GM12878 (cell line): ENCODE measurements around the gene SLC35F3. TPM values are rescaled to one million over a fixed set of nuclear protein-coding genes. Genes with fewer than 3 reads are reported as not detected.

Source experiments
- ATAC-seq: fragments of 200-7000 bp; cut with Tn5 transposase; 3 replicates; pipeline ENCODE4 v1.9.1; 2020; ENCODE audit warnings: mild to moderate bottlenecking, moderate library complexity
- BruUV-seq: library from RNA; stranded (reverse); fragments of 400-500 nt; replicated peaks from 2 replicates; lab custom pipeline; 2021; lab: Mats Ljungman, UMichigan
- CTCF ChIA-PET: fragments of 300-600 bp; sonication (Branson Sonifier 250); formaldehyde crosslinking; extraction: SDS; loops from one replicate; lab custom pipeline; 2021; ENCODE audit warnings: inconsistent platforms; lab: Yijun Ruan, JAX
- POLR2A ChIA-PET: fragments of 350-600 bp; formaldehyde crosslinking; extraction: SDS; loops from one replicate; lab custom pipeline; 2021; ENCODE audit warnings: inconsistent platforms; lab: Charles Lee
- RAD21 ChIA-PET: fragments of 300-600 bp; sonication (Branson Sonifier 250); formaldehyde crosslinking; loops from one replicate; lab custom pipeline; 2023; ENCODE audit warnings: antibody characterized with exemption; ENCODE audit not compliant: unreplicated experiment; lab: Charles Lee
- SMC1A ChIA-PET: fragments of 300-600 bp; sonication (Branson Sonifier 250); formaldehyde crosslinking; loops from one replicate; lab custom pipeline; 2023; ENCODE audit not compliant: unreplicated experiment, uncharacterized antibody; lab: Charles Lee
- DNase-seq: peaks from one replicate; pipeline ENCODE4 v3.0.0-alpha.2; 2011; ENCODE audit warnings: low read depth, low spot score
- FAIRE-seq: peaks from 3 replicates; lab custom pipeline; 2011; peaks lifted over from hg19 to GRCh38; lab: Jason Lieb, UNC
- H2AFZ ChIP-seq: 2 replicates; pipeline ENCODE4 v1.6.0; 2011; ENCODE audit warnings: low read depth, low read length, control low read depth; ENCODE audit not compliant: control insufficient read depth
- H3K27ac ChIP-seq: 2 replicates; pipeline ENCODE4 v1.5.1; 2011; ENCODE audit warnings: control low read depth; ENCODE audit not compliant: control insufficient read depth, insufficient read depth
- H3K27me3 ChIP-seq, 2 experiments: replicated peaks in 1 of 2; 2 replicates each; pipeline versions ENCODE4 v1.6.0 to v1.6.1; 2011; ENCODE audit warnings: low read length in 1 of 2; ENCODE audit not compliant: control insufficient read depth in 2 of 2, insufficient read depth in 2 of 2
- H3K36me3 ChIP-seq, 2 experiments: 2 replicates each; pipeline ENCODE4 v1.5.1; 2011; ENCODE audit warnings: low read length in 1 of 2; ENCODE audit not compliant: control insufficient read depth in 2 of 2, insufficient read depth in 2 of 2
- H3K4me1 ChIP-seq: 2 replicates; pipeline ENCODE4 v1.6.1; 2011; ENCODE audit warnings: mild to moderate bottlenecking, low read length, moderate library complexity, mixed read lengths; ENCODE audit not compliant: control insufficient read depth, insufficient read depth
- H3K4me2 ChIP-seq: 2 replicates; pipeline ENCODE4 v1.6.0; 2011; ENCODE audit warnings: control low read depth; ENCODE audit not compliant: control insufficient read depth, insufficient read depth
- H3K4me3 ChIP-seq: fragments of 200-600 bp; sonication (generic); 2 replicates; pipeline ENCODE4 v1.5.1; 2016
- H3K79me2 ChIP-seq: 2 replicates; pipeline ENCODE4 v1.6.0; 2011; ENCODE audit warnings: low read length; ENCODE audit not compliant: control insufficient read depth, insufficient read depth
- H3K9ac ChIP-seq: 2 replicates; pipeline ENCODE4 v1.8.0; 2011; ENCODE audit warnings: low read length, control low read depth, mixed read lengths; ENCODE audit not compliant: control insufficient read depth, insufficient read depth
- H3K9me3 ChIP-seq: replicated peaks from 3 replicates; pipeline ENCODE4 v1.5.1; 2011; ENCODE audit warnings: mild to moderate bottlenecking, low read length; ENCODE audit not compliant: control insufficient read depth, insufficient read depth
- H4K20me1 ChIP-seq: 2 replicates; pipeline ENCODE4 v1.6.0; 2011; ENCODE audit not compliant: control insufficient read depth, insufficient read depth
- ATF7 ChIP-seq: fragments of 450-650 bp; IDR thresholded peaks from 2 replicates; pipeline ENCODE4 v1.6.1; 2016; ENCODE audit warnings: low read depth, mild to moderate bottlenecking
- BCLAF1 ChIP-seq: fragments of 450-650 bp; IDR thresholded peaks from 2 replicates; pipeline ENCODE4 v1.6.1; 2017; ENCODE audit warnings: antibody characterized with exemption, mild to moderate bottlenecking, moderate library complexity
- BMI1 ChIP-seq: fragments of 450-650 bp; IDR thresholded peaks from 2 replicates; pipeline ENCODE4 v1.6.1; 2016; ENCODE audit warnings: mild to moderate bottlenecking, moderate library complexity, borderline replicate concordance
- EZH2 ChIP-seq: IDR thresholded peaks from 2 replicates; pipeline ENCODE4 v1.6.1; 2012; ENCODE audit warnings: low read depth, mild to moderate bottlenecking, control low read depth, inconsistent platforms, low read length, borderline replicate concordance; ENCODE audit not compliant: control insufficient read depth
- IRF4 ChIP-seq: IDR thresholded peaks from 2 replicates; pipeline ENCODE4 v1.6.1; 2011; ENCODE audit warnings: low read depth, low read length
- MEF2B ChIP-seq: fragments of 450-650 bp; IDR thresholded peaks from 2 replicates; pipeline ENCODE4 v1.6.1; 2018; ENCODE audit warnings: mild to moderate bottlenecking, moderate library complexity; ENCODE audit not compliant: partially characterized antibody, poor library complexity, severe bottlenecking
- NFXL1 ChIP-seq: fragments of 450-650 bp; IDR thresholded peaks from 2 replicates; pipeline ENCODE4 v1.6.1; 2017; ENCODE audit warnings: antibody characterized with exemption, mild to moderate bottlenecking, borderline replicate concordance
- NR2C1 ChIP-seq: fragments of 450-650 bp; IDR thresholded peaks from 2 replicates; pipeline ENCODE4 v1.6.1; 2017; ENCODE audit warnings: antibody characterized with exemption, mild to moderate bottlenecking, moderate library complexity
- PAX5 ChIP-seq: IDR thresholded peaks from 2 replicates; pipeline ENCODE4 v1.6.1; 2011; ENCODE audit warnings: low read depth, low read length, borderline replicate concordance
- SMC3 ChIP-seq: IDR thresholded peaks from 2 replicates; pipeline ENCODE4 v1.6.1; 2011; ENCODE audit warnings: low read length, improper control_type of control experiment, borderline replicate concordance
- SPI1 ChIP-seq: IDR thresholded peaks from 2 replicates; pipeline ENCODE4 v1.6.1; 2011; ENCODE audit warnings: low read depth, mild to moderate bottlenecking, low read length, moderate library complexity, borderline replicate concordance; ENCODE audit not compliant: insufficient read depth
- SUZ12 ChIP-seq: fragments of 200-600 bp; sonication (generic); IDR thresholded peaks from one replicate; pipeline ENCODE4 v1.6.1; 2018; ENCODE audit warnings: antibody characterized with exemption, mild to moderate bottlenecking; ENCODE audit not compliant: unreplicated experiment
- TCF12 ChIP-seq: IDR thresholded peaks from 2 replicates; pipeline ENCODE4 v1.6.1; 2011; ENCODE audit warnings: low read depth, mild to moderate bottlenecking, low read length
- ZNF384 ChIP-seq: IDR thresholded peaks from 2 replicates; pipeline ENCODE4 v1.6.1; 2012; ENCODE audit warnings: low read depth, mild to moderate bottlenecking, low read length, improper control_type of control experiment, borderline replicate concordance
- WGBS: methylation state at CpG from one replicate; pipeline ENCODE4 v1.1.6; 2016; ENCODE audit warnings: low lambda C conversion rate; ENCODE audit not compliant: insufficient replicate concordance, insufficient coverage; ENCODE audit errors: missing lambda C conversion rate; 5-methylcytosine and 5-hydroxymethylcytosine counted together
- in situ Hi-C: fragments of 300-500 bp; cut with MboI; formaldehyde crosslinking; loops from 9 replicates; pipeline ENCODE4 v1.14.3; 2018; ENCODE audit warnings: mixed read lengths
- intact Hi-C: fragments of 100-400 bp; cut with micrococcal nuclease; formaldehyde crosslinking; loops from one replicate; pipeline ENCODE4 v1.14.2; 2022; ENCODE audit not compliant: unreplicated experiment
- polyA plus RNA-seq, 11 experiments: library from polyadenylated mRNA; depleted of rRNA in 4 of 11; unstranded in 6 of 11; stranded (reverse) in 5 of 11; fragments of >200 nt; fragmentation: Nextera tagmentation in 4 of 11; fragmentation: Illumina TruSeq in 1 of 11; extraction: Ambion mirVana in 4 of 11; extraction: Trizol in 1 of 11; gene quantifications; 1 replicate in 1 of 11; 2 replicates in 10 of 11; pipeline versions ENCODE4 v1.2.1 to v1.2.3, GENCODE V29; 2011 to 2016; ENCODE audit warnings: inconsistent platforms in 2 of 11, missing spikeins in 2 of 11, low read depth in 1 of 11
- total RNA-seq, 4 experiments: library from RNA; depleted of rRNA in 3 of 4; stranded (reverse); fragments of >200 nt in 3 of 4; fragmentation: Illumina TruSeq in 1 of 4; extraction: Trizol in 1 of 4; gene quantifications; 2 replicates each; pipeline versions ENCODE4 v1.2.1 to v1.2.3, GENCODE V29; 2013 to 2021

The SLC35F3 gene
- total and polyA plus RNA-seq, 10 of the 15 experiments (the other 5 are each of a cell fraction or from before 2014, with no cell fraction given): 1.0 to 8.6 (median 5.7) TPM

DNA sequence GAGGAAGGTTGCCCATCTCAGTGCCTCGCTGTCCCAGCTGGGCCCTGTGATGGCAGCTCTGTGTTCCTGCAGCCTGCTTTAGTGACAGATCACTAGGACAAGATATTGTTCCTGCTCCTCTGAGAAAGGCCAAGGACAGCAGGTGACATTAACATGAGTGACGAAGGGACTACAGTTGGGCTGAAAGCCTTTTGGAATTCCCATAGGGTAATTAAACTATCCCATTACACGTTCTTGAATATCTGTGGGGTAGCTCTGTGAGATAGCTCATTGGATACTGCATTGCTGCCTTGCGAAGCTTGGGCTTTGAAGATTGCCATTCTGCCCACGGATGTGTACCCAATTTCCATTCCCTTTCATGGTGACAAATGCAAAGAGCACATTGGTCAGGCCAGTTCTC lies 390.6 kb downstream of the SLC35F3 start (continued):
- TF ChIP-seq BMI1 (no peak), BCLAF1 (no peak), ZNF384 (no peak), MEF2B (no peak)

GRCh38 chr1:234295626-234296025 lies 391.1 kb downstream of the SLC35F3 start:
- Histone ChIP-seq H3K27ac (no peak overlapping the region), H3K27me3 (no peaks in the 10 kb centered on the region), H3K9me3 (no peaks in the 10 kb centered on the region; the same call in 1 of the 3 replicates), H3K4me1 (no peaks in the 10 kb centered on the region), H3K79me2 (no peaks in the 10 kb centered on the region), H3K4me2 (no peak overlapping the region), H3K9ac (no peak overlapping the region), H3K4me3 (no peak overlapping the region), H4K20me1 (no peaks in the 10 kb centered on the region), H2AFZ (no peak overlapping the region), H3K36me3 (no peaks in the 10 kb centered on the region)
- ChIA-PET SMC1A (interaction anchor here (1.0 to 2.2 kb wide), 3 partner anchors 8 to 14 kb away, joined by 5 to 8 read pairs (median 5); no protein-coding TSS in a partner anchor), CTCF (interaction anchor here (4.1 to 5.1 kb wide), 2 partner anchors 15 to 83 kb away, joined by 11 to 30 read pairs; no protein-coding TSS in a partner anchor), RAD21 (no interaction called here), POLR2A (no interaction called here)
- ATAC-seq (no peak), DNase-seq (no peak), FAIRE-seq (no peak)
- BruUV-seq: no TSS peak
- TF ChIP-seq EZH2 (no peak), SUZ12 (no peak), MEF2B (no peak), ATF7 (no peak), NFXL1 (no peak), SPI1 (no peak), PAX5 (no peak), SMC3 (no peak), NR2C1 (no peak), IRF4 (no peak), TCF12 (no peak)
- intact Hi-C loops: no loop called here
- 0% methylated on average over 2 of the region's 2 CpGs for WGBS
- in situ Hi-C loops: no loop called here
